DND-41 (cell line): ENCODE data around the gene UNC45A.

ENCODE experiments used
- ATAC-seq: fragments of 200-7000 bp; cut with Tn5 transposase; 3 replicates; pipeline ENCODE4 v1.9.1; 2021; ENCODE audit warnings: low read depth; ENCODE audit not compliant: insufficient read depth
- DNase-seq: peaks from one replicate; pipeline ENCODE4 v3.0.0-alpha.2; 2020
- H2AFZ ChIP-seq: 2 replicates; pipeline ENCODE4 v1.6.0; 2012; ENCODE audit warnings: low read depth, low read length
- H3K27ac ChIP-seq: 2 replicates; pipeline ENCODE4 v1.5.1; 2012; ENCODE audit warnings: low read length, inconsistent platforms
- H3K27me3 ChIP-seq: fragments of 200-600 bp; sonication (generic); 2 replicates; pipeline ENCODE4 v1.6.0; 2012; ENCODE audit warnings: low read length, mild to moderate bottlenecking, inconsistent platforms; ENCODE audit not compliant: insufficient read depth, poor library complexity
- H3K36me3 ChIP-seq: 2 replicates; pipeline ENCODE4 v1.5.1; 2012; ENCODE audit warnings: low read length, inconsistent platforms; ENCODE audit not compliant: insufficient read depth
- H3K4me1 ChIP-seq: 2 replicates; pipeline ENCODE4 v1.5.1; 2012; ENCODE audit warnings: mild to moderate bottlenecking, low read length; ENCODE audit not compliant: insufficient read depth
- H3K4me2 ChIP-seq: 2 replicates; pipeline ENCODE4 v1.6.0; 2012; ENCODE audit warnings: mild to moderate bottlenecking, moderate library complexity, low read length, inconsistent platforms; ENCODE audit not compliant: insufficient read depth
- H3K4me3 ChIP-seq, 2 experiments: fragments of 200-600 bp in 1 of 2; shearing (Covaris generic) in 1 of 2; 2 replicates each; pipeline ENCODE4 v1.5.1; 2012 to 2016; ENCODE audit warnings: inconsistent platforms in 2 of 2, low read length in 2 of 2, mild to moderate bottlenecking in 2 of 2, low read depth in 1 of 2, moderate library complexity in 1 of 2
- H3K79me2 ChIP-seq: 2 replicates; pipeline ENCODE4 v1.6.0; 2012; ENCODE audit warnings: low read length, inconsistent platforms; ENCODE audit not compliant: insufficient read depth
- H3K9ac ChIP-seq: 2 replicates; pipeline ENCODE4 v1.6.0; 2012; ENCODE audit warnings: low read depth, mild to moderate bottlenecking, inconsistent platforms, low read length, moderate library complexity
- H3K9me3 ChIP-seq: 2 replicates; pipeline ENCODE4 v1.5.1; 2012; ENCODE audit warnings: low read length, moderate library complexity, mild to moderate bottlenecking, inconsistent platforms; ENCODE audit not compliant: insufficient read depth, severe bottlenecking
- H4K20me1 ChIP-seq: 2 replicates; pipeline ENCODE4 v1.6.0; 2012; ENCODE audit warnings: low read length; ENCODE audit not compliant: insufficient read depth
- EZH2 ChIP-seq: IDR thresholded peaks from 3 replicates; pipeline ENCODE4 v1.6.1; 2012; ENCODE audit warnings: borderline replicate concordance, low read depth, mild to moderate bottlenecking, moderate library complexity, low read length, inconsistent platforms; ENCODE audit not compliant: severe bottlenecking
- TF ChIP-seq, protein P1 (sequence below): IDR thresholded peaks from 2 replicates; pipeline ENCODE4 v1.5.1; 2012; ENCODE audit warnings: borderline replicate concordance, low read length, moderate library complexity, mild to moderate bottlenecking; ENCODE audit not compliant: poor library complexity, severe bottlenecking; ENCODE audit errors: extremely low read depth

Gene UNC45A

DNA sequence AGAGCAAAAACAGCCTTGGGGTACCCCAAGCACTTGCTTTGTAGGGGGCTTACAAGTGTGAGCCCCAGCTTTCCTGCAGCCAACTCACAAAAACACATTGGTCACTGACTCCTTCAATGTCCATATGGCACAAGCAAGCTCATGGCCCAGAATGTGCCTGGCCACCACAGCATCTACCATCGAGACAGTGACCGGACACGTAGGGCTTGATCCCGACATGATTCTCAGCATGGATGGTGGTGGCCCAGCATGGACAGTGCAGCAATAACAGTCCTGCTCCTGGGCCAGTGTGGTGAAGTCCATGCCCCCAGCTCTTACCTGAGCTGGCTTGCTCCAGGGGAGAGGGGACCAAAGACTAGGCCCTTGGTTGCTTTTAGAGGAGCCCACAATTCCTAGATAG is 6.0 kb downstream of the UNC45A start:
- TF ChIP-seq, protein P1, sequence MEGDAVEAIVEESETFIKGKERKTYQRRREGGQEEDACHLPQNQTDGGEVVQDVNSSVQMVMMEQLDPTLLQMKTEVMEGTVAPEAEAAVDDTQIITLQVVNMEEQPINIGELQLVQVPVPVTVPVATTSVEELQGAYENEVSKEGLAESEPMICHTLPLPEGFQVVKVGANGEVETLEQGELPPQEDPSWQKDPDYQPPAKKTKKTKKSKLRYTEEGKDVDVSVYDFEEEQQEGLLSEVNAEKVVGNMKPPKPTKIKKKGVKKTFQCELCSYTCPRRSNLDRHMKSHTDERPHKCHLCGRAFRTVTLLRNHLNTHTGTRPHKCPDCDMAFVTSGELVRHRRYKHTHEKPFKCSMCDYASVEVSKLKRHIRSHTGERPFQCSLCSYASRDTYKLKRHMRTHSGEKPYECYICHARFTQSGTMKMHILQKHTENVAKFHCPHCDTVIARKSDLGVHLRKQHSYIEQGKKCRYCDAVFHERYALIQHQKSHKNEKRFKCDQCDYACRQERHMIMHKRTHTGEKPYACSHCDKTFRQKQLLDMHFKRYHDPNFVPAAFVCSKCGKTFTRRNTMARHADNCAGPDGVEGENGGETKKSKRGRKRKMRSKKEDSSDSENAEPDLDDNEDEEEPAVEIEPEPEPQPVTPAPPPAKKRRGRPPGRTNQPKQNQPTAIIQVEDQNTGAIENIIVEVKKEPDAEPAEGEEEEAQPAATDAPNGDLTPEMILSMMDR, result no peak
- no peak for TF ChIP-seq EZH2
- no peak overlapping the region for H3K27ac ChIP-seq
- no peaks in the 10 kb centered on the region for H4K20me1 ChIP-seq
- no peaks in the 10 kb centered on the region for H3K27me3 ChIP-seq
- no peak overlapping the region for H2AFZ ChIP-seq
- DNase-seq (no peak), ATAC-seq (no peak)
- H3K36me3 ChIP-seq, result peaks cover 73% of the 10 kb centered on the region
- H3K79me2 ChIP-seq, result peaks cover 8% of the 10 kb centered on the region
- peaks cover 11% of the 10 kb centered on the region for H3K4me1 ChIP-seq
- no peak overlapping the region for H3K4me3 ChIP-seq
- no peak overlapping the region for H3K4me2 ChIP-seq
- H3K9ac ChIP-seq, result no peak overlapping the region
- H3K9me3 ChIP-seq, result no peaks in the 10 kb centered on the region

DNA sequence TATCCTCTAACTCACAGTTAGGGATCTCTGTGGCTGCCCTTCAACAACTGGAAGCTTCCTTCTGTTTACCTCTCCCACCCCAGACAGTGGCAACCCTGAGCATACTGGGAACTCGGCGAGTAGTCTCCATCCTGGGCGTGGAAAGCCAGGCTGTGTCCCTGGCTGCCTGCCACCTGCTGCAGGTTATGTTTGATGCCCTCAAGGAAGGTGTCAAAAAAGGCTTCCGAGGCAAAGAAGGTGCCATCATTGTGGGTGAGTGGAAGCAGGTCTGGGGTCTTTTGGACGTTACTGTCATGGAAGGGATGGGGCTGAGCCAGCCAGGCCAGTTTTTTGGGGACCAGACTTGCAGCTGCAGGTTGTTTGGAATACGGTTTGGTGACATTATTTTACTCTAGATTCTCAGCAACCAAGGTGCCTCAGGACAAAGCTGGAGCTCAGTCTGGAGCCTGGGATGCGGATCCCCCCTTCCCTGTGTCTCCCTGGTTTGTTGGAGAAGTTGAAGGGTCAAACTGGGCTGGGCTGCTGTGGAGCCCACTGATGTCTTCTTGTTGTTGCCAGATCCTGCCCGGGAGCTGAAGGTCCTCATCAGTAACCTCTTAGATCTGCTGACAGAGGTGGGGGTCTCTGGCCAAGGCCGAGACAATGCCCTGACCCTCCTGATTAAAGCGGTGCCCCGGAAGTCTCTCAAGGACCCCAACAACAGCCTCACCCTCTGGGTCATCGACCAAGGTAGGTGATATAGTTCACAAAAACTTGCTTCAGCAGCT is 7.5 kb downstream of the UNC45A start:
- ATAC-seq (no peak), DNase-seq (no peak)
- Histone ChIP-seq H3K9me3 (no peaks in the 10 kb centered on the region), H3K36me3 (peaks cover 76% of the 10 kb centered on the region), H4K20me1 (no peaks in the 10 kb centered on the region), H3K4me3 (no peak overlapping the region), H3K4me1 (no peaks in the 10 kb centered on the region), H3K27me3 (no peaks in the 10 kb centered on the region), H2AFZ (no peak overlapping the region), H3K9ac (no peak overlapping the region), H3K27ac (no peak overlapping the region), H3K4me2 (no peak overlapping the region), H3K79me2 (no peaks in the 10 kb centered on the region)
- TF ChIP-seq, protein P1, result no peak
- TF ChIP-seq EZH2, result no peak

DNA sequence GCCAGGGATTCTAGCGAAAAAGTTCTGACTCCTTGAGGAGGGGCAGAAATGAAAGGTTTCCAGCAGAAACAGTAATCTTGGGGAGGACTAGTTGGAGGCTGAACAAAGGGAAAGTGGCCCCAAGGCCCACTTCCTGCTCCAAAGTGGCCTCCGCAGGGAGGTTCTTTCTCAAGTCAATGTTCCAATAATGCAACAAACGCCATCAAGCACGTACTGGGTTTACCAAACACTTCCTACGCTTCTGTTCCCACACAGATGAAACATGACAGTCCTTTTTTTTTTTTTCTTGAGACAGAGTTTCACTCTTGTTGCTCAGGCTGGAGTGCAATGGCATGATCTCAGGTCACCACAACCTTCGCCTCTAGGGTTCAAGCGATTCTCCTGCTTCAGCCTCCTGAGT is 10.0 kb downstream of the UNC45A start:
- Histone ChIP-seq H3K27me3 (no peaks in the 10 kb centered on the region), H3K27ac (no peak overlapping the region)

More for the DNA sequence above, 10.0 kb downstream of the UNC45A start:
- no peak for TF ChIP-seq EZH2
- TF ChIP-seq, protein P1, result no peak
- no peak overlapping the region for H2AFZ ChIP-seq
- ATAC-seq (no peak), DNase-seq (no peak)
- H3K4me2 ChIP-seq, result no peak overlapping the region
- no peaks in the 10 kb centered on the region for H3K9me3 ChIP-seq
- H3K4me3 ChIP-seq, result no peak overlapping the region
- peaks cover 79% of the 10 kb centered on the region for H3K36me3 ChIP-seq
- no peak overlapping the region for H3K9ac ChIP-seq
- H4K20me1 ChIP-seq, result no peaks in the 10 kb centered on the region
- no peaks in the 10 kb centered on the region for H3K4me1 ChIP-seq
- H3K79me2 ChIP-seq, result no peaks in the 10 kb centered on the region
